Tibial nerve (tissue), 4 donors: Measurements from ENCODE around the gene MORN3. TPM values are rescaled to one million over a fixed set of nuclear protein-coding genes. Genes with fewer than 3 reads are reported as not detected.

Experiments used
- small RNA-seq: library from RNA; depleted of rRNA; stranded (forward); fragments of <200 nt; gene quantifications from one replicate; pipeline ENCODE3, GENCODE V24; 2016
- total RNA-seq, 4 donors: library from RNA; depleted of rRNA; stranded (reverse); fragments of >200 nt; gene quantifications; one replicate each; pipeline ENCODE4 v1.1.0, GENCODE V29; 2016

MORN3 gene
- total RNA-seq, 4 donors from 2014 or later: under 0.01 TPM; not detected in 3

Small RNAs within 50 kb of the gene (small RNA-seq; reads per million reads assigned to genes)
- not detected for gene RNU6-1004P

Other genes with a start within 250 kb of the MORN3 start
- gene KDM2B, start 88.6 kb downstream of the MORN3 start, total RNA-seq: 10 to 100 TPM; 15.5 to 32.2 (median 20.8) TPM
- 10 to 100 TPM in 3 of 4 donors, 1 to 10 TPM in 1; 5.9 to 13.2 (median 10.4) TPM for gene ORAI1, start 43.1 kb downstream of the MORN3 start, total RNA-seq
- 10 to 100 TPM; 10.1 to 13.9 (median 11.5) TPM for gene TMEM120B, start 43.1 kb upstream of the MORN3 start, total RNA-seq
- 10 to 100 TPM; 14.1 to 24.3 (median 18.1) TPM for gene RHOF, start 124.0 kb upstream of the MORN3 start, total RNA-seq
- gene SETD1B, start 134.4 kb upstream of the MORN3 start, total RNA-seq: 10 to 100 TPM in 3 of 4 donors, 1 to 10 TPM in 1; 9.4 to 18.3 (median 12.2) TPM
- 1 to 10 TPM in 1 of 4 donors, under 1 TPM in 1, not detected in 2; 0.63 to 1.1 TPM for gene HPD, start 189.2 kb upstream of the MORN3 start, total RNA-seq
- gene PSMD9, start 219.1 kb upstream of the MORN3 start, total RNA-seq: 10 to 100 TPM; 22.4 to 47.7 (median 42.8) TPM
- gene CFAP251, start 248.9 kb upstream of the MORN3 start, total RNA-seq: 1 to 10 TPM; 3.0 to 5.4 (median 3.9) TPM